ENCODE results near the gene GPR160. TPM values are rescaled to one million over a fixed set of nuclear protein-coding genes. Genes with fewer than 3 reads are reported as not detected.
A peak's percentile ranks its signal among the peaks of the same experiment; 100 is the strongest.
"Not testable (repeated sequence)": the region's sequence is repeated elsewhere in the genome, so short reads cannot be mapped to it uniquely, and the experiment has no call there.

Gene GPR160
- total and polyA plus RNA-seq, 2 experiments from 2014 or later = 52.2 to 87.9 TPM

- H3K79me2 ChIP-seq = no peaks in the 10 kb centered on the region
- H3K36me3 ChIP-seq (replicated peaks; ENCODE audit: insufficient read depth, low read depth) = no peaks in the 10 kb centered on the region
- peaks cover 3% of the 10 kb centered on the region for H3K27me3 ChIP-seq
- H4K20me1 ChIP-seq (ENCODE audit: insufficient read depth, poor library complexity, severe bottlenecking) = no peaks in the 10 kb centered on the region
- peak overlapping the region; percentile 52 for H3K4me2 ChIP-seq
- no peak overlapping the region for H3K4me3 ChIP-seq
- no peaks in the 10 kb centered on the region for H3K9me3 ChIP-seq (ENCODE audit: low read depth)
- no peaks in the 10 kb centered on the region for H3K4me1 ChIP-seq (ENCODE audit: insufficient read depth)
- H2AFZ ChIP-seq = no peak overlapping the region
- peak; percentile 36 for DNase-seq (ENCODE audit: low spot score)
- TF ChIP-seq EZH2phosphoT487 (IDR thresholded peaks at IDR 0.05; ENCODE audit: low read depth, severe bottlenecking, unreplicated experiment) (no peak), EZH2 (IDR thresholded peaks at IDR 0.05; ENCODE audit: borderline replicate concordance) (no peak)
- TF ChIP-seq, protein P1, sequence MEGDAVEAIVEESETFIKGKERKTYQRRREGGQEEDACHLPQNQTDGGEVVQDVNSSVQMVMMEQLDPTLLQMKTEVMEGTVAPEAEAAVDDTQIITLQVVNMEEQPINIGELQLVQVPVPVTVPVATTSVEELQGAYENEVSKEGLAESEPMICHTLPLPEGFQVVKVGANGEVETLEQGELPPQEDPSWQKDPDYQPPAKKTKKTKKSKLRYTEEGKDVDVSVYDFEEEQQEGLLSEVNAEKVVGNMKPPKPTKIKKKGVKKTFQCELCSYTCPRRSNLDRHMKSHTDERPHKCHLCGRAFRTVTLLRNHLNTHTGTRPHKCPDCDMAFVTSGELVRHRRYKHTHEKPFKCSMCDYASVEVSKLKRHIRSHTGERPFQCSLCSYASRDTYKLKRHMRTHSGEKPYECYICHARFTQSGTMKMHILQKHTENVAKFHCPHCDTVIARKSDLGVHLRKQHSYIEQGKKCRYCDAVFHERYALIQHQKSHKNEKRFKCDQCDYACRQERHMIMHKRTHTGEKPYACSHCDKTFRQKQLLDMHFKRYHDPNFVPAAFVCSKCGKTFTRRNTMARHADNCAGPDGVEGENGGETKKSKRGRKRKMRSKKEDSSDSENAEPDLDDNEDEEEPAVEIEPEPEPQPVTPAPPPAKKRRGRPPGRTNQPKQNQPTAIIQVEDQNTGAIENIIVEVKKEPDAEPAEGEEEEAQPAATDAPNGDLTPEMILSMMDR (IDR thresholded peaks at IDR 0.05; ENCODE audit: poor library complexity) = no peak
- H3K27ac ChIP-seq = peak overlapping the region; percentile 56
- WGBS (ENCODE audit: low lambda C conversion rate, missing lambda C conversion rate) = 41% methylated on average over 7 of the region's 7 CpGs
- no peaks in the 10 kb centered on the region for H3K9me2 ChIP-seq (replicated peaks; ENCODE audit: insufficient read depth)
These were observed 25.0 kb upstream of the GPR160 start for GRCh38 chr3:170012683-170013400.

- 96% methylated on average over 3 of the region's 3 CpGs for WGBS (ENCODE audit: low lambda C conversion rate, missing lambda C conversion rate)
- Histone ChIP-seq H3K9me2 (replicated peaks; ENCODE audit: insufficient read depth) (no peaks in the 10 kb centered on the region), H3K4me3 (no peak overlapping the region), H3K27ac (no peak overlapping the region), H3K9me3 (ENCODE audit: low read depth) (no peaks in the 10 kb centered on the region), H2AFZ (no peak overlapping the region), H3K36me3 (replicated peaks; ENCODE audit: insufficient read depth, low read depth) (no peaks in the 10 kb centered on the region), H3K4me1 (ENCODE audit: insufficient read depth) (no peaks in the 10 kb centered on the region), H3K4me2 (no peak overlapping the region), H3K27me3 (peaks cover 3% of the 10 kb centered on the region), H3K79me2 (no peaks in the 10 kb centered on the region), H4K20me1 (ENCODE audit: insufficient read depth, poor library complexity, severe bottlenecking) (no peaks in the 10 kb centered on the region)
- TF ChIP-seq EZH2phosphoT487 (IDR thresholded peaks at IDR 0.05; ENCODE audit: low read depth, severe bottlenecking, unreplicated experiment) = no peak
- TF ChIP-seq EZH2 (IDR thresholded peaks at IDR 0.05; ENCODE audit: borderline replicate concordance) = no peak
- TF ChIP-seq, protein P1 (IDR thresholded peaks at IDR 0.05; ENCODE audit: poor library complexity) = no peak
- no peak for DNase-seq (ENCODE audit: low spot score)
These were observed 21.7 kb upstream of the GPR160 start for GRCh38 chr3:170016057-170016456.

- WGBS (ENCODE audit: low lambda C conversion rate, missing lambda C conversion rate) = 56% methylated on average over 4 of the region's 4 CpGs
These were observed 18.5 kb upstream of the GPR160 start for GRCh38 chr3:170019306-170019705.

GRCh38 chr3:170021083-170021482 is 16.7 kb upstream of the GPR160 start:
- Histone ChIP-seq H3K79me2 (no peaks in the 10 kb centered on the region), H3K9me2 (replicated peaks; ENCODE audit: insufficient read depth) (no peaks in the 10 kb centered on the region), H3K27me3 (peaks cover under 1% of the 10 kb centered on the region), H3K9me3 (ENCODE audit: low read depth) (no peaks in the 10 kb centered on the region), H2AFZ (no peak overlapping the region), H3K4me3 (no peak overlapping the region), H3K36me3 (replicated peaks; ENCODE audit: insufficient read depth, low read depth) (no peaks in the 10 kb centered on the region), H3K27ac (no peak overlapping the region), H4K20me1 (ENCODE audit: insufficient read depth, poor library complexity, severe bottlenecking) (no peaks in the 10 kb centered on the region), H3K4me2 (no peak overlapping the region), H3K4me1 (ENCODE audit: insufficient read depth) (peaks cover 12% of the 10 kb centered on the region)
- TF ChIP-seq, protein P1 (IDR thresholded peaks at IDR 0.05; ENCODE audit: poor library complexity) = peak; percentile 5
- TF ChIP-seq EZH2phosphoT487 (IDR thresholded peaks at IDR 0.05; ENCODE audit: low read depth, severe bottlenecking, unreplicated experiment) (no peak), EZH2 (IDR thresholded peaks at IDR 0.05; ENCODE audit: borderline replicate concordance) (no peak)
- no peak for DNase-seq (ENCODE audit: low spot score)
- 83% methylated on average over 3 of the region's 3 CpGs for WGBS (ENCODE audit: low lambda C conversion rate, missing lambda C conversion rate)

More at GRCh38 chr3:170019306-170019705, 18.5 kb upstream of the GPR160 start:
- not testable (repeated sequence) for H3K4me2 ChIP-seq; H3K27me3 ChIP-seq; H3K27ac ChIP-seq; H4K20me1 ChIP-seq (ENCODE audit: insufficient read depth, poor library complexity, severe bottlenecking); H3K4me3 ChIP-seq; H3K9me3 ChIP-seq (ENCODE audit: low read depth); H3K79me2 ChIP-seq; H3K36me3 ChIP-seq (replicated peaks; ENCODE audit: insufficient read depth, low read depth); DNase-seq (ENCODE audit: low spot score); H3K9me2 ChIP-seq (replicated peaks; ENCODE audit: insufficient read depth); H2AFZ ChIP-seq
- peaks cover 12% of the 10 kb centered on the region for H3K4me1 ChIP-seq (ENCODE audit: insufficient read depth)
